HUES64 (cell line): ENCODE measurements around the gene SUV39H1.

Source experiments
- H3K27ac ChIP-seq: 2 replicates; pipeline ENCODE4 v1.7.0; 2013; ENCODE audit warnings: low read depth, low read length, inconsistent platforms
- H3K27me3 ChIP-seq: 2 replicates; pipeline ENCODE4 v1.6.1; 2013; ENCODE audit warnings: mild to moderate bottlenecking, low read length; ENCODE audit not compliant: insufficient read depth
- H3K36me3 ChIP-seq: 2 replicates; pipeline ENCODE4 v1.6.1; 2013; ENCODE audit warnings: mild to moderate bottlenecking, low read length; ENCODE audit not compliant: insufficient read depth
- H3K4me1 ChIP-seq: 2 replicates; pipeline ENCODE4 v1.6.1; 2013; ENCODE audit warnings: mild to moderate bottlenecking, low read length, moderate library complexity; ENCODE audit not compliant: insufficient read depth
- H3K4me3 ChIP-seq: 2 replicates; pipeline ENCODE4 v1.5.1; 2013; ENCODE audit warnings: mild to moderate bottlenecking, low read length, moderate library complexity
- H3K9ac ChIP-seq: 2 replicates; pipeline ENCODE4 v1.6.1; 2013; ENCODE audit warnings: mild to moderate bottlenecking, low read depth, low read length
- H3K9me3 ChIP-seq: 2 replicates; pipeline ENCODE4 v1.6.1; 2013; ENCODE audit warnings: low read depth, low read length; ENCODE audit not compliant: insufficient read depth
- WGBS: fragments of 150-250, 120-280 bp; methylation state at CpG from one replicate; pipeline ENCODE4 v1.1.7; 2013; ENCODE audit warnings: missing lambda C conversion rate; 5-methylcytosine and 5-hydroxymethylcytosine counted together

The SUV39H1 gene

GRCh38 chrX:48702032-48702431 is 5.5 kb downstream of the SUV39H1 start:
- no peaks in the 10 kb centered on the region for H3K27me3 ChIP-seq
- no peak overlapping the region for H3K4me3 ChIP-seq
- H3K9ac ChIP-seq, result no peak overlapping the region
- H3K4me1 ChIP-seq, result peaks cover 16% of the 10 kb centered on the region; the same call in 1 of the 2 replicates
- 96% methylated on average over 2 of the region's 2 CpGs for WGBS
- no peaks in the 10 kb centered on the region for H3K9me3 ChIP-seq
- no peak overlapping the region for H3K27ac ChIP-seq
- peaks cover 57% of the 10 kb centered on the region for H3K36me3 ChIP-seq

DNA sequence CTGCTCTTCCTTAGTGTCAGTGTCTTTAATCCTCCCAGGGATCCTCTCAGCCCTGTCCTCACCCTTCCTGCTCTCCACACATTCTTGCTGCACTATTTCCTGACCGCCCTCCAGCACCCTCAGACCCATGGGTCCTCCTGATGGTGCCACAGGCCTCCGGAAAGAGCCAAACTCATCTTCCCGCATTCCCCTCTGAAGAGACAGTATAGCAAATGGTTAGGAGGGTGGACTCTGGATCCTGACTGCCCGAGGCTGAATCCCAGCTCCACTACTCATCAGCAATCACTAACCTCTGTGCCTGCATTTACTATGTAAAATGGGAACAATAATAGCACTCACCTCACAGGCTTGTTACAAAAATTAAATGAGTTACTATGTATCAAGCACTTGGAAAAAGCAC is 6.2 kb downstream of the SUV39H1 start:
- WGBS, result 95% methylated on average over 1 of the region's 4 CpGs
- H3K27me3 ChIP-seq, result no peaks in the 10 kb centered on the region
- peaks cover 15% of the 10 kb centered on the region; the same call in 1 of the 2 replicates for H3K4me1 ChIP-seq
- H3K4me3 ChIP-seq, result no peak overlapping the region
- H3K27ac ChIP-seq, result no peak overlapping the region
- H3K9me3 ChIP-seq, result no peaks in the 10 kb centered on the region
- no peak overlapping the region for H3K9ac ChIP-seq
- H3K36me3 ChIP-seq, result peaks cover 57% of the 10 kb centered on the region

- H3K9me3 ChIP-seq, result no peaks in the 10 kb centered on the region
- peaks cover 57% of the 10 kb centered on the region for H3K36me3 ChIP-seq
- H3K27ac ChIP-seq, result no peak overlapping the region
- peaks cover 10% of the 10 kb centered on the region; the same call in 1 of the 2 replicates for H3K4me1 ChIP-seq
- H3K9ac ChIP-seq, result no peak overlapping the region
- WGBS, result 92% methylated on average over 6 of the region's 7 CpGs
- H3K27me3 ChIP-seq, result no peaks in the 10 kb centered on the region
- H3K4me3 ChIP-seq, result no peak overlapping the region
Observed at GRCh38 chrX:48703228-48703627, 6.7 kb downstream of the SUV39H1 start.

- Histone ChIP-seq H3K36me3 (peaks cover 57% of the 10 kb centered on the region), H3K4me1 (peaks cover 5% of the 10 kb centered on the region; the same call in 1 of the 2 replicates), H3K9me3 (no peaks in the 10 kb centered on the region), H3K27ac (no peak overlapping the region), H3K27me3 (no peaks in the 10 kb centered on the region), H3K9ac (no peak overlapping the region), H3K4me3 (no peak overlapping the region)
- 83% methylated on average over 3 of the region's 4 CpGs for WGBS
Observed at GRCh38 chrX:48703642-48704481, 7.3 kb downstream of the SUV39H1 start.

DNA sequence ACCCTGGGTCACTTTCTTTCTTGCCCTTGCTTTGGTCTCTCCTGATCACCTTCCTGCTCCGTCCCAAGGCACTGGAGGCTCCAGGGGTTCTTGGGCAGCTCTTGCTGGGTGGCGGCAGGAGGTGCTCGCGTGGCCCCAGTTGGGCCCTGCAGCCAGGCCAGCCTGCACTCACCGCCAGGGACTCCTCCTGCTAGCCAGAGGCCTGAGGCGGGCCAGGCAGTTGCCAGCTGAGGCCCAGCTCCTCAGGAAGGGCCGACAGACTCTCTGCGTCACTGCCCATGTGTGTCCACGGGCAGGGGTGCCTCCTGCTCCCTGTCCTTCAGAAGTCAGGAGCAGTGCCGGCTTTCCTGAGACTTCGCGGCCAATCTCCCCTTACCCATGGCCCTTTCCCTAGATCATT is 9.3 kb downstream of the SUV39H1 start:
- H3K27me3 ChIP-seq, result no peaks in the 10 kb centered on the region
- no peak overlapping the region for H3K4me3 ChIP-seq
- peaks cover 43% of the 10 kb centered on the region for H3K36me3 ChIP-seq
- 95% methylated on average over 12 of the region's 12 CpGs for WGBS
- H3K9me3 ChIP-seq, result no peaks in the 10 kb centered on the region
- no peaks in the 10 kb centered on the region for H3K4me1 ChIP-seq
- no peak overlapping the region for H3K9ac ChIP-seq
- H3K27ac ChIP-seq, result no peak overlapping the region

DNA sequence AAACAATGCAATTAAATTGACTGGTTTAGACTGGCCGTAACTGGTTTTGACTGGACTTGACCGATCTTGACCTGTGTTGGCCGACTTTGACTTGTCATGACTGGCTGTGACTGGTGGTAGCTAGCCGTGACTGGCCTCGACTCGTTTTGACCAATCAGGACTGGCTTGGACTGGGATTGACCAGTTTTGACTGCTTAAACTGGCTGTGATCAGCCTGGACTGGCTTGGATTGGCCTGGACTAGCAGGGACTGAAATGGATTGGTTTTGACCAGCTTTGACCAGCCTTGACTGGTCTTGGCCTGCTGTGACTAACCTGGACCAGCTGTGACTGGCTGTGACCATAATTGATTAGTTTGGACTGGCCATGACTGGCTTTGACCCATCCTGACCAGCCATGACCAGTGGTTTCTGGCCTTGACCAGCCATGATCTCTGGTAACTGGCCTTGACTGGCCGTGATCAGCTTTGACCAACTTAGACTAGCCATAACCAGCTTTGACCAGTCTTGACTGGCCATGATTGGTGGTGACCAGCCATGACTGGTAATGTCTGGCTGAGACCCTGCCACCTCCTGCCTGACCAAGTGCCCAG is 13.1 kb downstream of the SUV39H1 start:
- 96% methylated on average over 7 of the region's 7 CpGs for WGBS
- H3K27ac ChIP-seq, result no peak overlapping the region
- H3K36me3 ChIP-seq, result peaks cover 7% of the 10 kb centered on the region; the same call in 1 of the 2 replicates
- H3K9me3 ChIP-seq, result no peaks in the 10 kb centered on the region
- no peak overlapping the region for H3K9ac ChIP-seq
- no peaks in the 10 kb centered on the region for H3K4me1 ChIP-seq
- no peak overlapping the region for H3K4me3 ChIP-seq
- H3K27me3 ChIP-seq, result peaks cover 2% of the 10 kb centered on the region; the same call in 1 of the 2 replicates

GRCh38 chrX:48711162-48711928 is 14.8 kb downstream of the SUV39H1 start:
- WGBS, result 89% methylated on average over 9 of the region's 9 CpGs
- Histone ChIP-seq H3K27me3 (peaks cover 2% of the 10 kb centered on the region; the same call in 1 of the 2 replicates), H3K27ac (no peak overlapping the region), H3K4me3 (no peak overlapping the region), H3K9me3 (no peaks in the 10 kb centered on the region), H3K4me1 (no peaks in the 10 kb centered on the region), H3K9ac (no peak overlapping the region), H3K36me3 (0 out of 2 replicates have a peak, but pooled peaks cover 3% of the 10 kb centered on the region)

DNA sequence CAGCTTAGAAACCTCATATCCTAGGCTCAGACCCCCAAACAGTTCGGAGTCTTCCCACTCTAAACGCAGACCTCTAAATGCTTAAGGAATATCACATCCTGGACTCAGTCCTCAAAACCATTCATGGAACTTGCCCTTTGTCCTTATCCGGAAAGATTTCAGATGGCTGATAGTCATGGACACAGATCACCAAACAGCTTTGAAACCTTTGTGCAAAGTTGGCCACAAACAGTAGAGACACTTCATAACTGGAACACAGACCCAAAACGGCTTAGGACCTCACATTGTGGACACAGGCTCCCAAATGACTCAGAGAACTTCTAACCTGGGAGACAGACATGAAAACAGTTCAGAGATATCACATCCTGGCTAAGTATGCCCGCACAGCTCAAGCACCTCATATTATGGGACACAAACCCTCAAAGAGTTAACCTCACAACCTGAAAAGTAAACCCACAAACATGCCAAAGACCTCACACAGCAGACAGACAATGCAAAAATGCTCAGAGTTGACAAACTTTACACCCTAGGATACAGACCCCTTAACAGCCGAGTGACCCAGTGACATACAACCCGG is 15.5 kb downstream of the SUV39H1 start:
- Histone ChIP-seq H3K27ac (no peak overlapping the region), H3K27me3 (peaks cover 2% of the 10 kb centered on the region; the same call in 1 of the 2 replicates), H3K9ac (no peak overlapping the region), H3K36me3 (no peaks in the 10 kb centered on the region), H3K4me3 (no peak overlapping the region), H3K9me3 (no peaks in the 10 kb centered on the region), H3K4me1 (no peaks in the 10 kb centered on the region)
- WGBS, result 91% methylated on average over 7 of the region's 7 CpGs

DNA sequence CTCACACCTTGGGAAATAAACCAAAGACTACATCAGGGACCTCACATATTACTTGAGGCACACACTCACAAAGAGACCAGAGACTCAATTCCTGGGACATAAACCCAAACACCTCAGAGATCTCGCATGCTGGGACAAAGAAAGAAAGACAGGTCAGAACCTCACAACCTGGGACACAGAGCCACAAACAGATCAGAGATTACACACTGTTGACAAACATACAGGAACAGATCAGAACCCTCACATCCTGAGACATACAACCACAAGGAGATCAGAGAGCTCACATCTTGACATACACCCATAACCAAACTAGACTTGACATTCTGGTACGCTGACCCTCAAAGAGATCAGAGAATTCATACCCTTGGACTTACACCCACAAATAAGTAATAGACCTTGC is 17.3 kb downstream of the SUV39H1 start:
- H3K9ac ChIP-seq, result no peak overlapping the region
- WGBS, result 98% methylated on average over 2 of the region's 2 CpGs
- no peak overlapping the region for H3K27ac ChIP-seq
- H3K36me3 ChIP-seq, result no peaks in the 10 kb centered on the region
- H3K27me3 ChIP-seq, result peaks cover 2% of the 10 kb centered on the region; the same call in 1 of the 2 replicates
- H3K4me3 ChIP-seq, result no peak overlapping the region
- H3K4me1 ChIP-seq, result no peaks in the 10 kb centered on the region
- no peaks in the 10 kb centered on the region for H3K9me3 ChIP-seq

- Histone ChIP-seq H3K27me3 (peaks cover 2% of the 10 kb centered on the region; the same call in 1 of the 2 replicates), H3K9ac (no peak overlapping the region), H3K36me3 (no peaks in the 10 kb centered on the region), H3K4me1 (no peaks in the 10 kb centered on the region), H3K4me3 (no peak overlapping the region), H3K9me3 (no peaks in the 10 kb centered on the region), H3K27ac (no peak overlapping the region)
- 92% methylated on average over 5 of the region's 5 CpGs for WGBS
Observed at GRCh38 chrX:48714573-48714972, 18.0 kb downstream of the SUV39H1 start.
